ENCODE data around the gene PPFIBP1. TPM values are rescaled to one million over a fixed set of nuclear protein-coding genes. Genes with fewer than 3 reads are reported as not detected.
"Not testable (repeated sequence)": the region's sequence is repeated elsewhere in the genome, so short reads cannot be mapped to it uniquely, and the experiment has no call there.

The PPFIBP1 gene
- total RNA-seq, 1 donor from 2014 or later: 102 TPM

DNA sequence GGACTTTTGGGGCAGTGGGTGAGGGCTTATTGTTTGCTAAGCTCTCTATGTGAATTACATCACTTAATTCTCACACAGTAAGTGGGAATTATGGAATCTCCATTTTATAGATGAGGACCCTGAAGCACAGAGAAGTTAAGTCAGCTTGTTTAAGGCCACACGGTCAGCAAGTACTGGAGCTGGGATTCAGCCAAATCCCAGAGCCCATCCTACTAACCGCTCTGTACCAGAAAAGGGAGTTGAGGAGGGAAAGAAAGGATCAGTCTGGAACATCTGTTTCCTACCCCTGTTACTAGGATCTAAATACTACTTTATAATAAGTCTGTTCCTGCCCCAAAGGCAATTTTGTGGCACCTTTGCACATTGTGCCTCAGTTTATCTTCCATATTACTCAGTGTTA is 42.6 kb downstream of the PPFIBP1 start:
- no peak for DNase-seq

DNA sequence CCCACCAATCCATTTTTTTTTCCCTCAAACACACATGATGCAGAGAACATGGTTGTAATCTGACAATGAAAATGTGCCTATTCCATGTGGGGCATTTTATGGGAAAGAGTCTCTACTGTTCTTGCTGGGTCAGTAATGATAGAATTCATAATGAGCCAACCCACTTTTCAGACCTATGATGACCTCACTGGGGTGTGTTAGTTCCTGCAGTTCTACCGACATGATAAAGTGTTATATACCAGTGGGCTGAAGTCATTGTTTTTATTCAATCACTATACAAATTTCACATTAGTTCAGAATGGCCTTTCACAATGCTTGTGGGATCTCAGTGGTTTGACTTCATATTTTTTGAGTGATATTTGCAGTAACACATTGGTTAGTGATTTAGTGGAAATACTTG is 47.5 kb downstream of the PPFIBP1 start:
- DNase-seq: no peak

DNA sequence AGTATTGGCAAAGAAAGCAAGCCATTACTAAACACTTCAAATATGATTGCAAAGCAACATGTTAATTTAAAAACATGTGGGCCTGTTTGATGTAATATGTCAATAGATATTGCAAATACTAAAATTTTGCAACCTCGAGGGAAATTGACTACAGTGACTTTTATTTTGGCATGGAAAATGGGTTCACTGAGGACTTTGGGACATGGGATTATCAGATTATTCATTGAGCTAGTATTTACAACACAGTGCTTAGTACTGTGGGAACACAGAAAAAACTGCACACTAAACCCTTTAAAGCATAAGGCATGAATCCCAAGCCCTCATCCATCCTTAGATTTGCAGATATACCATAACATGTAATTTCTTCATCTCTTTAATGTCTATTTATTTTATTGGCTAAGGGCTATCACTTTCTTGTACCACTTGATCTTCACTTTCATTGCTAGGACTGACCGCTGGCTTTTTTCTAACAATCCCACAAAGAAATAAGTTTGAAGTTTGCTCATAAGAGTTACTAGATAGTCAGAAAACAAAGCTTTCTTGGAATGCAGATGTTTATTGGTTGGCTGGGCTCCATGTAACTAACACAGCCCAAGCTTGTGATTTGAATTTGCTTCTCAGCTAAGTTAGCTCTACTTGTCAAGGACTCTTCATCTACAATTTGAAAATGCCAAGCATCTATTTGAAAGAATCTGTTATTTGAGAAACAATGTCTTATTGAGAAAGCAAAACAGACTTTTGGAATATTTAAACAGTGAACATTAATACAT is 48.7 kb downstream of the PPFIBP1 start:
- DNase-seq: no peak

DNA sequence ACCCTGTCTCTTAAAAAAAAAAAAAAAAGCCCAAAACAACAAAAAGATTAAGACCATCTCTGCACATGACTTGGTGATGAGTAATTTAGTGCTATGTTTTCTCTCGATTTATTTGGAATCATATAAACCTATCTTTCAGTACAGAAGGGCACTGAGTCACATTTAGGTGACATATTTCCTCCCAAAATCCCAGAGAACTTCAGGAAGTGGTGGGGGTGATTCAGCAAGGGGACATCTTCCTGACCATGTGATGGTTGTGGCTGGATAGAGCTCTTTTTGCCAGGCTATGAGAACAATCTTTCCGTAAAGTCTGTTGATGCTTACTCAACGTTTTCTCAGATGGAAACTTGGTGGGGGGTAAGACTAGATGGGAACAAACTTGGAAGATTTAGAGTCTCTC is 50.0 kb downstream of the PPFIBP1 start:
- no peak for DNase-seq

DNA sequence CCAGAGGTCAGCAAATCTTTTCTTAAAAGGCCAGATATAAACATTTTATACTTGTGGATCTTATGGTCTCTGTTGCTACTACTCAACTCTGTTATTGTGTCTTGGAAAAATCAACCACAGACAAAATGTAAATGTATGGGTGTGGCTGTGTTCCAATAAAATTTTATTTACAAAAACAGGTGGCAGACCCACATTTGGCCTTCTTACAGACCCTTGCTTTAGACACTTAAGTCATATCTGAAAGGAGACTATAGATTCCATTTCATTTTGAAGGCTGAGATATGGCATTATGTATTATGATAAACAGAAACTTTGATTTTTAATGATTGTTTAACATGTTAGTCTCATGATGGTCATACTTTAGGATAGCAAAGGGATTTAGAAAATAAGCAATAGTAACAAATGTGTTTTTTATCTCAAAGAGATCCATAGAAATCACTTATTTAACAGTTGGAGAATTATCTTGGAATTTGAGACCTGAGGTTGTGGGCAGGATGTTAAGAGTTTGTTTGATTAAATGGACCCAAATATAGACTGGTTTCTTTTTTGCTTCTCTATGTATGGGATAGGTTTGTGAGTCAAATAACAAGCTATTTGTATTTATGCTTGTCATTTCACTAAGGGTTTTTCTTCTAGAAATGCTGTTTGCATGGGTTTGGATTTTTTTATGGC is 51.2 kb downstream of the PPFIBP1 start:
- no peak for DNase-seq

DNA sequence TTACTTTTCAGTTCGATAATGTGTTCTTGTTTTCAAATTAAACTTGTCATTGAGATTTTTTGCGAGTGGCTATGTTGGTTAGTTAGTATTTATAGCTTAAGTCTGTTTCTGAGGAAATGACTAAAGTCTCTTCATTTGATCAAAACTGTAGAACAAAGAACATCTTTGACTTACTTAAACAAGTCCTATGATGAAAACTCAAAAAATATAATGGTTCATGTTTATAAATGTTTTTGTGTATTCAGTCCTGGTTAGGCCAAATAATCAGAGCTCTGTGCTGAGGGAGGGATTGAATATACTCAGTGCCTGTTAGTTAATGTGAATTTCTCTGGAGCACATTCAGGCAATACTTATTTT is 51.7 kb downstream of the PPFIBP1 start:
- DNase-seq: no peak

DNA sequence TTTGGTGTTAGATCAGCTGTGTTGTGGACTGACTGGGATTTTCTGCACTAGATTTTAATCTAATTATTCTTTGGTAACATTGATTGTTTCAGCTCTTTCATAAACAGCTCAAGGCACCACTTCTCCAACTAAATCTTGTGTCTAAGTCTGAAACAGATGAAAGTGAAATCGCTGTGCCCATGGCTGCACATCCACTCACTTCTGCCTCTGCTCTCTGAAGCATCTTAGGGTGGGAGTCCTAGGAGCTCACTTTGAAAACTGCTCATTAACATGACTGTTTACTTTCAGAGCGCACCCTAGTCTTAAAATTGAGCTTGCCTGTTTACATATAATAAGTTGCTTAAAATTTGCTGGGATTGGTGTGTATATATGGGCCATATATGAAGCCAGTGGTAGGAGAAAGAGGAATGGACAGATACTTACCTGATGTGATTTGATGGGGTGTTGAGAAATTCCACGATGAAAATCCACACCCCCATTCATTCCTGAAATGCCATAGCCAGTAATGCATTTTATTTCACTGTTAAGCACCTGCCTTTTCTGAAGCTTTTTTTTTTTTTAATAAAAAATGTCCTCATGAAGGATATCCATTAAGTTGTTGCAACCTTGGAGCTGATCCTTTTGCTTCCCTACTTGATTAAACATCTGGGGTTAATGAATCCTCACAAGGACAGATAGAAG is 52.8 kb downstream of the PPFIBP1 start:
- DNase-seq: no peak

DNA sequence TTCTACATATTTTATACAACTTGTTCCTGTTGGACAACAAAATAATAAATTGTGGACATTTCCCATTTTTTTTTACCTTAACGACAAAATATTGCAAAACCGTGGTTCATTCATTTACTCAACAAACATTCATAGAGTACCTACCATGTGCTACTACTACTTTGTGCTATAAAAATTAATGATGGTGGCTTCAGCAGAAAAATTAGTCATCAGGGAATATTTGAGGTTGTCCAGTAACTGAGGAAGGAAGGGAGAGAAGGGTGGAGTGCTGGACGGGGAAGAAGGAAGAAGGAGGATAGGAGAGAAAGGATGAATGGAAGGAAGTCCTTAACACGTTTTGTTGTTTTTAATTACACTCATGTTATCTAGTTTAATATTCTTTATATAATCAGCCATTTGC is 53.7 kb downstream of the PPFIBP1 start:
- no peak for DNase-seq

DNA sequence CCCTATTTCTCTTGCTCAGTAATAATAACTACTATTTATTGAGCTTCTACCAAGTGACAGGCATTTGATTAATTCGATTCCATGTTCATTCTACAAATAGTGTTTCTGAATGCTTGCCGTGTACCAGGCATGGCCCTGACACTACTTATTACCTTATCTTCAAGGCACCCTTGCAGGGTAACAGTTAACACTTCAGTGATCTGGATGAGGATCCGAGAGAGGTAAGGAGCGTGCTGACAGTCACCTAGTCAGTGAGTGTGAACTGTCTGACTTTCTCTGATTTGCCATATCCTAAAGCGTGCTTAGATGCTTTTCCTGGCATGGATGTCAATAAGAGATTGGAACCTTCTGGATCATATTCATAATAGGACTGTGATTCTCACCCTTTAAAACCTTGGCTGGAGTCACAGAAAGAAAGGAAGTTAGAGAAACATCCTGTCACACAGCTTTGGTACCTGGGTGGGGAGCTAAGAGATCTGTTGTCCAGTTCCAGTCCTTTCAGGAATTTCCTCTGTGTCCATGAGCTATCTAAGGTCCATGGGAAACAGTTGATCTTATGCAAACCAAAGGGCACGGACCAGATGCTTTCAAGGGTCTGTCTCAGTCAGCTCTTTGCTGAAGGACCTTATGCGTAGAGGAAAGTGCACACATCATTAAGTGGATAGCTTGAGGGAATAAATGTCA is 54.8 kb downstream of the PPFIBP1 start:
- no peak for DNase-seq

DNA sequence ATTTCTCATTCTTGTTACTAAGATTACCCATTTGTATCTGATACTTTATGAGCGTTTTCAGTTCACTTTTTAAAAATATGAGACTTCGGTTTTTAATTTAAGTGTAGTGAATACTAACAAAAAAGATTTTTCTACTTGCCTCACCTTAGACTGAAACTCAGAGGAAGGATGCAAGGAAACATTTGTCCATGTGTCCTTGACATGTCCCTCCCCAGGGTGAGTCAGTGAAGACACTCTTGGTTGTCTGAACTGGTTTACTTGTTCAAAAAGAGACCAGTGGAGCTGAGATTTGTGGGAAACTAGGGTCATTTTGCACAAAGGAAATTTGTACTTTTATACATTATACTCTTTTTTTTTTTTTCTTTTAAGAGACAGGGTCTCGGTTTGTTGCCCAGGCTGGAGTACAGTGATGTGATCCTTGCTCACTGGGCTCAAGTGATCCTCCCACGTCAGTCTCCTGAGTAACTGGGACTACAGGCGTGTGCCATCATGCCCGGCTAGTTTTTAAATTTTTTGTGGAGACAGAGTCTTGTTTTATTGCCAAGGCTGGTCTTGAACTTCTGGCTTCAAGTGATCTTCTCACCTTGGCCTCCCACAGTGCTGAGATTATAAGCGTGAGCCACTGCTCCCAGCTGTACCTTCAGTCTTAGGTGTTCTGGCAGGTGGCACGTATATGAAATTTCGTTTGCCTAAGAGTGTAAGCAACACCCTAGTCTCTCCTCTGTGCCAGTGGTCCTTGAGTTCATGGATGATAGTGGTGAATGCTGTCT is 56.7 kb downstream of the PPFIBP1 start:
- DNase-seq: no peak

DNA sequence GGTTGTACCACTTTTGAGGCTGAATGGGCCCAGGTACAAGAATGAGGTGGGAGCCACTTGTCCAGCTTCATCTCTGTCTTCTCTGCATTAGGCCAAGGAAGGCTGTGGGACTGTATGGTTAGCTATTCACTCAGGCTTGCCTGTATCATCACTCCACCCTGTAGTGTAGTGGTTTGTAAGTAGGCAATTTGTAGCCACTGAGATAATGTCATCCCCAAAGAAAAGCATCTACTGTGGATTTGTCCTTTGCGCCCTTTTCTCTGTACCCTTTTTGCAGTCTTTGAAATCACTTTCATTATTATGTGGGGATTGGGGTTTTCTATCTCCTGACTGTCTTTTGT is 57.3 kb downstream of the PPFIBP1 start:
- DNase-seq: not testable (repeated sequence)

DNA sequence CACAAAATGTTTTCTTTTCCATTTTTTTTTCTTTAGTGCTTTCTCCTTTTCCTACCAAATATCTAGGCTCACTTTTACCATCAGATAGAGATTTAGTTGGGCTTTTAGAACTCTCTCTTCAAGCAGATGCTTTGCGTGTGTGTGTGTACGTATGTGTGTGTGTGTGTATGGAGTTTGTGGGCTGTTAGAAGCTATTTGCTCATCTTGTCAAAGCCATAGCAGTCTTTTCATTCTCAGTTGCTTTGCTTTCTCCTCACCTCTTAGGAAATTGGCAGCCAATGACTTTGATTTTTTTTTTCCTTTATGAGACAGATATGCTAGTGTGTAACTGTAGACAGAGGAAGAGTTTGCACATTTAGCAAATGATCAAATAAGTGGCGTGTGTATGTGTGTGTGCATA is 57.8 kb downstream of the PPFIBP1 start:
- not testable (repeated sequence) for DNase-seq

DNA sequence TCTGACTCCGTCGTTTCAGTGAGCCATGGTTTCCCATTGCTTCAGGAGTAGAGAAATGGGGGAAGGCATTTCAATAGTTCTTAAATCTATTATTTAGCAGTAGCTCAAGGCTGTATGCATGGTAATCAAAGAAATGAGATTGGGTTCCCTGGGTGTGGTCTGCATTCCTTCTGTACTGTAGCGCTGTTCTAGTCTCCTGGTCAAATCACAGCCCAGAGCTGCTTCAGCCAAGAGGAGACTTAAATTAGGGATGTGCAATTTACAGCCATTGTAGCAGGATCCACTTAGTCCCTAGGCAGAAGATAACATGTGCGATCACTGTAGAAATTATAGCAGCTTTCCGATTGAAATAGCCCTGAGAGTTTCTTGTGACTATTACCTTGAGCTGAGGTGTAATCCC is 58.4 kb downstream of the PPFIBP1 start:
- DNase-seq: not testable (repeated sequence)

DNA sequence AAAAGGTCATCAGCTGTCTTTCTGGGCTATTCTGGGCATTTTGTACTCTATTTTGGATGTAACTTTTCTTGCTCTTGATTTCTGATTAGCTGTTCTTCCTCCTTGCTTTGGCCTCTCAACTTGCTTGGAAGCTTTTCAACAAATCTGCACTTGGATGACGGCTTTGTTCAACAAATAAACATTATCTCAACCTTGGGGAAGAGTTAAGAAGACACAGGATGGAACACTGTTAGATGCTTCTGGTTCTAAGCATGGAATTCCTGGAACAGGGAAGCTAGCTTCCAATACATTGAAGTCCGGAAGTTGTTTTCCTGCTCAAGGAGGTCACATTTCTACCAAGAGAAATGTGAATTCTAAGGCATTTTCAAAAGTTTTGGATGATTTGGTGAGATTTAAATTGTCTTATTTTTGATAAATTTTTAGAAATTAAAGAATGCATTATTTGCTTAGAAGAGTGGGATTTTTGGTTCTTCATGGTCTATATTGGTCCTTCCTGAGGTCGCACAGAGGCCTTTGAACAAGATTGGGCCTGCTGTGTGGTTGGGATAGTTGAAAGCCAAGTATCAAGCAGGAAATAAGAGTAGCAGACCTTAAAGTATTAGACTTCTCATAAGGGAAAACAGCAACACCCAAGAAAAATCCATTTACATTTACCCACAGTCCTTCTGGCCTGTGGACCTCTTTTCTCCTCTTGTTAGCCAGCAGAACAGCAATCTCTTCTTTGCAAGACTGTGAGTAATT is 59.2 kb downstream of the PPFIBP1 start:
- peak; percentile 49 for DNase-seq

DNA sequence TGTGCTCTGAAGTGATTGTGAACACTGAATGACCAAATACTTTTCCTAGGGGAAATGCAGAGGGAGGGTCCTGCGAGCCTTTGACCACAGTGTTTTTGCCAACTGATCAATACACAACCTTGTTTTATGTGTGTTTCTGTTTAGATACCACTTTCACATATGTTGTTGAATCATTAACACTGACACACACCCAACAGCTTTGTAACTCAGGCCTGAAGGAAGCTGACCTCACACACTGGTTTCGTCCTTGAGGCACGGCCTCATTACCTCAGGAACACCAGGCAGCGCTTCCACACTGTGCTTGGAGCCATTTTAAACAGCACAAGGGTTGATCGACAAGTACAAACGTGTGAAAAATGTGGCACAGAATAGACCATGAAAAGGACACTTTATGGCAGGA is 60.0 kb downstream of the PPFIBP1 start:
- DNase-seq: no peak

DNA sequence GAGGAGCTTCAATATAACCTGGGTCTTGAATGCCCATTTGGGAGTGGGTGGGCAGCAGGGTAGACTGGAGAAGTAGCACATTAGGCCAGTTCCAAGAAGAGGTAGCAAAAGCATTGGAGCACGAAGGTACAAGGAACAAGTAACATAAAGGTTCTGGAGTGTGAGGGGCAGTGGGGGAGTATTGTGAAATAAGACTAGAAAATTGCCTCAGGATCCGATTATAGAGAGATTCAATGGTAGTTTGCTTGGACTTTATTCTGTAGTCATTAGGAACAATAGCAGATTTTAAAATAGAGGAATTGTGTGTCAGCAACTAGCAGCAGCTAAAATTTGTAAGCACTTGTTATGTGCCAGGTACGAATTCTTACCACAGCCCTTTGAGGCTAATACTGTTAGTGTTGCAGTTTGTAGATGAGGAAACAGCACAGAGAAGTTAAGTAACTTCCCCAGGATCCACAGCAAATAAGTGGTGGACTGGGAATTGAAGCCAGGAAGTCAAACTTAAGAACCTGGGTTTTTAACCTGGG is 61.8 kb downstream of the PPFIBP1 start:
- no peak for DNase-seq

DNA sequence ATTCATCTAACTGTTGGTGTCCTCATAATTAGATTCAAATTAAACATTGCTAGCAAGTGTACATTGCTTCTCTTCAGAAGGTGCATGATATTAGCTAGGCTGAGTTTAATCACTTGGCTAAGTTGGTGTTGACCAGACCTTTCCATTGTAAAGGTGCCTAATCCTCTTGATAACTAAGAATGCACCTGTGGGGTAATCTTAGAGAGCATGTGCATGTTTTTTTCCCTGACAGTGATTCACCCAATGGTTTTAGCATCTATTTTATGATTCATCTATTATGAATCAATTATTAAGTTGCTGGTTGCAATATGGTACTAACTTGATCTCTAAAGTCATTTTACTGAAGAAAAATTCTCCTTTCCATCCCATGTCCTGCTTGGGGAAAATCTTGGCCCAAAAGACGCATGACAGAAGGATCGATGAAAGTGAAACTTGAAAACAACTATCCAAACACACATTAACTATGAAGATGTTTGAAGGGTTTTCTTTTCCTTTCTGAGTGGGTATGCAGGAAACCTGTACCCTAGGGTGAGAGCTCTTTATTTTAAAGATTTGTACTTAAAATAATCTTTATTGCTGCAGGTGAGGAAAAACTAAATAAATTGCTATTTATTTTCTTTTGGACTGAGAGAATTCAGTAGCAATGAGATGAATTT is 64.2 kb downstream of the PPFIBP1 start:
- not testable (repeated sequence) for DNase-seq

DNA sequence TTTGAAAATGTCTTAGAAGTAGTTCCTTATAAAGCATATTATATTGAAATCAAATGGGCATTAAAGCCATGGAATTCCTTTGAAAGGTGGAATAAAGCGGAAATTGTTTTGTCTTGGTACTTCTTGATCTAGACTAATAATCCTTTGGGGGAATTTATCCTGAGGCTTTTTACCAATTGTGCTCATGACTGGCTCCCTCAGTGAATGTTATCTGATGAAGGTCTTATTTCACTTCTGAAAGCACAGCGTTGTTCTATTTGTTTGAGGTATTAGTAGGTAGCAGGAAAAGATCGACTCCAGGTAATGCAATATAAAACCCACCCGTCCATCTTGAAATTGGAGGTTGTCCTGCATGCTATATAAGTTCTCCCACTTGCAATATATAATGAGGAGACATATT is 64.8 kb downstream of the PPFIBP1 start:
- no peak for DNase-seq

DNA sequence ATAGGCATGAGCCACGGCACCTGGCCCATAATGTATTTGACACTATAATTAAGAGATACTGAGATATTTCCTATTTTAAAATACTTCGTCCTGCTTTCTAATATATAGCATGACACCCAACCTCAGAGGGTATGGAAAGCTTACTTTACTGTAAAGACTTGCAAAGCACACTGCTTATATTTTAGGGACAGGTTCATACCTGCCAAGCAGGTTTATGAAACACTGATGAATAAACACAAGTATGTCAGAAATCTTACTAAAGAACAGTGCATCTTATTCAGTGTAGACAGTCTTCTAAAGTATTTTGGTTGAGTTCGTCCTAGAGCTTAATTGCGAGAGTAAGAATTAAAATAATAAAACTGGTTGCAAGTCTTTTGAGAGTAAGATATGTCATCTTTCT is 65.4 kb downstream of the PPFIBP1 start:
- no peak for DNase-seq

DNA sequence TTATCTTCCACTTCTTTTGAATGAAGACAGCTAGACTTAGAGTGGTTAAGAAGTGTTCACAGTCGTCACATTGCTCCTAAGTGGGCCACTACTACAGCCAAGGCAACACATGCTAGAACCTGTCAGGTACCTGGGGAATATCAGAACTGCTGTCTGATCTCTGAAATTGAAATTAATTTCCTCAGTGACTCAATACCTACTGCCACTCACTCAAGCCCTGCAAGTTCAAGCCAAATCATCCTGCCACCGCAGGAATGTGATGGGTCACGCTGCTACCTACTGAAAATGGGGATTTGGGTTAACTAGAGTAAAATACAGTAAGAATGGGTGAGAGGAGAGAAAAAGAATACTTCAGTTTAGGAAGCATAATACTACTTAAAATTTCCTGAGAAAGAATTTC is 67.7 kb downstream of the PPFIBP1 start:
- not testable (repeated sequence) for DNase-seq

DNA sequence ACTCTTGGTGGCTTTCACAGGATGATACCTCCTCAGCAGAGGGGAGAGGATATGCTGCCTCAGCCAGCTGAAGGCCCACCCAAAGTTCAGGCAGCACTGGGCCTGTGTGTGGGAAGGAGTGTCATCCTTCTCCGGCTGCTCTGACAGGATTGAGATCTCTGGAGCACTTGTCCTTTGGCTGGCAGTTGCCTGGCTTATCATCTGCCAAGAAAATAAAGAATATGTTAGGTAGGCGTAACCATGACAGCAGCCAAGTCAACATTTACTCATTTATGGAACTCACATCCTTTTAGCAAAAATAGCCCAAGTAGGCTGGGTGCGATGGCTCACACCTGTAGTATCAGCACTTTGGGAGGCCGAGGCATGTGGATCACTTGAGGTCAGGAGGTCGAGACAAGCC is 68.5 kb downstream of the PPFIBP1 start:
- peak; percentile 89 for DNase-seq

All from tongue (tissue), 2 donors.